DND-41 (cell line): Measurements from ENCODE around the gene CAPG.

Experiments used
- ATAC-seq: fragments of 200-7000 bp; cut with Tn5 transposase; 3 replicates; pipeline ENCODE4 v1.9.1; 2021; ENCODE audit warnings: low read depth; ENCODE audit not compliant: insufficient read depth
- DNase-seq: peaks from one replicate; pipeline ENCODE4 v3.0.0-alpha.2; 2020
- H2AFZ ChIP-seq: 2 replicates; pipeline ENCODE4 v1.6.0; 2012; ENCODE audit warnings: low read depth, low read length
- H3K27ac ChIP-seq: 2 replicates; pipeline ENCODE4 v1.5.1; 2012; ENCODE audit warnings: low read length, inconsistent platforms
- H3K27me3 ChIP-seq: fragments of 200-600 bp; sonication (generic); 2 replicates; pipeline ENCODE4 v1.6.0; 2012; ENCODE audit warnings: low read length, mild to moderate bottlenecking, inconsistent platforms; ENCODE audit not compliant: insufficient read depth, poor library complexity
- H3K36me3 ChIP-seq: 2 replicates; pipeline ENCODE4 v1.5.1; 2012; ENCODE audit warnings: low read length, inconsistent platforms; ENCODE audit not compliant: insufficient read depth
- H3K4me1 ChIP-seq: 2 replicates; pipeline ENCODE4 v1.5.1; 2012; ENCODE audit warnings: mild to moderate bottlenecking, low read length; ENCODE audit not compliant: insufficient read depth
- H3K4me2 ChIP-seq: 2 replicates; pipeline ENCODE4 v1.6.0; 2012; ENCODE audit warnings: mild to moderate bottlenecking, moderate library complexity, low read length, inconsistent platforms; ENCODE audit not compliant: insufficient read depth
- H3K4me3 ChIP-seq, 2 experiments: fragments of 200-600 bp in 1 of 2; shearing (Covaris generic) in 1 of 2; 2 replicates each; pipeline ENCODE4 v1.5.1; 2012 to 2016; ENCODE audit warnings: inconsistent platforms in 2 of 2, low read length in 2 of 2, mild to moderate bottlenecking in 2 of 2, low read depth in 1 of 2, moderate library complexity in 1 of 2
- H3K79me2 ChIP-seq: 2 replicates; pipeline ENCODE4 v1.6.0; 2012; ENCODE audit warnings: low read length, inconsistent platforms; ENCODE audit not compliant: insufficient read depth
- H3K9ac ChIP-seq: 2 replicates; pipeline ENCODE4 v1.6.0; 2012; ENCODE audit warnings: low read depth, mild to moderate bottlenecking, inconsistent platforms, low read length, moderate library complexity
- H3K9me3 ChIP-seq: 2 replicates; pipeline ENCODE4 v1.5.1; 2012; ENCODE audit warnings: low read length, moderate library complexity, mild to moderate bottlenecking, inconsistent platforms; ENCODE audit not compliant: insufficient read depth, severe bottlenecking
- H4K20me1 ChIP-seq: 2 replicates; pipeline ENCODE4 v1.6.0; 2012; ENCODE audit warnings: low read length; ENCODE audit not compliant: insufficient read depth
- CTCF ChIP-seq: IDR thresholded peaks from 2 replicates; pipeline ENCODE4 v1.5.1; 2012; ENCODE audit warnings: borderline replicate concordance, low read length, moderate library complexity, mild to moderate bottlenecking; ENCODE audit not compliant: poor library complexity, severe bottlenecking; ENCODE audit errors: extremely low read depth
- EZH2 ChIP-seq: IDR thresholded peaks from 3 replicates; pipeline ENCODE4 v1.6.1; 2012; ENCODE audit warnings: borderline replicate concordance, low read depth, mild to moderate bottlenecking, moderate library complexity, low read length, inconsistent platforms; ENCODE audit not compliant: severe bottlenecking

Gene CAPG

GRCh38 chr2:85419009-85419675 lies 9.0 kb upstream of the CAPG start:
- no peak for ATAC-seq
- Histone ChIP-seq H3K4me1 (peaks cover 46% of the 10 kb centered on the region), H2AFZ (peak overlapping the region; percentile 77), H3K27ac (peak overlapping the region; percentile 97), H3K4me2 (peak overlapping the region; percentile 92), H3K9ac (peak overlapping the region; percentile 87), H3K79me2 (peaks cover 26% of the 10 kb centered on the region), H3K36me3 (no peaks in the 10 kb centered on the region; the same call in 1 of the 2 replicates), H4K20me1 (no peaks in the 10 kb centered on the region), H3K9me3 (no peaks in the 10 kb centered on the region), H3K4me3 (peak overlapping the region; percentile 38 to 72; a peak in 3 of 4 replicates), H3K27me3 (no peaks in the 10 kb centered on the region)
- DNase-seq = no peak
- TF ChIP-seq CTCF (no peak), EZH2 (no peak)

GRCh38 chr2:85418132-85419008 lies 8.2 kb upstream of the CAPG start, which contains the start of gene SH2D6:
Gene SH2D6, plus strand, starts transcription at chr2:85418714. Its CDS starts 10,752 bp downstream, at chr2:85429466.
- H3K4me2 ChIP-seq = peak within 1 kb of the TSS; percentile 92
- H3K9ac ChIP-seq = peak within 1 kb of the TSS; percentile 87
- H3K27me3 ChIP-seq = no peaks in the 10 kb centered on the region
- no peaks in the 10 kb centered on the region for H4K20me1 ChIP-seq
- H3K79me2 ChIP-seq = peaks cover 33% of the 10 kb centered on the region
- no peaks in the 10 kb centered on the region; the same call in 1 of the 2 replicates for H3K36me3 ChIP-seq
- no peak for TF ChIP-seq EZH2
- no peak for TF ChIP-seq CTCF
- peak within 1 kb of the TSS; percentile 77 for H2AFZ ChIP-seq
- H3K9me3 ChIP-seq = no peaks in the 10 kb centered on the region
- ATAC-seq (peak; percentile 81), DNase-seq (peak; percentile 91)
- H3K4me1 ChIP-seq = peaks cover 48% of the 10 kb centered on the region
- peak within 1 kb of the TSS; percentile 38 to 72; a peak in 3 of 4 replicates for H3K4me3 ChIP-seq
- peak within 1 kb of the TSS; percentile 97 for H3K27ac ChIP-seq

GRCh38 chr2:85415980-85416650 lies 5.9 kb upstream of the CAPG start:
- Histone ChIP-seq H3K4me2 (no peak overlapping the region), H3K36me3 (no peaks in the 10 kb centered on the region; the same call in 1 of the 2 replicates), H3K4me3 (no peak overlapping the region), H3K27me3 (no peaks in the 10 kb centered on the region), H3K4me1 (peaks cover 61% of the 10 kb centered on the region), H4K20me1 (no peaks in the 10 kb centered on the region), H3K9me3 (no peaks in the 10 kb centered on the region), H3K79me2 (peaks cover 55% of the 10 kb centered on the region), H3K9ac (no peak overlapping the region), H2AFZ (no peak overlapping the region), H3K27ac (0 out of 2 replicates have a peak overlapping the region, but pooled peaks have one; percentile 9)
- DNase-seq = no peak
- no peak for ATAC-seq
- TF ChIP-seq EZH2 (no peak), CTCF (no peak)
